HG03354 (cell line): ENCODE data around the gene SYCP3.
A peak's percentile ranks its signal among the peaks of the same experiment; 100 is the strongest.
"Not testable (repeated sequence)": the region's sequence is repeated elsewhere in the genome, so short reads cannot be mapped to it uniquely, and the experiment has no call there.

Experiments
- ATAC-seq: cut with Tn5 transposase; IDR thresholded peaks from one replicate; pipeline ENCODE4 v1.9.1; 2021; ENCODE audit warnings: mild to moderate bottlenecking; ENCODE audit not compliant: unreplicated experiment, poor library complexity, severe bottlenecking

Gene SYCP3

GRCh38 chr12:101761781-101762180 lies 22.5 kb upstream of the SYCP3 start:
- no peak for ATAC-seq

- ATAC-seq: no peak
Observed at GRCh38 chr12:101761350-101761749, 22.1 kb upstream of the SYCP3 start.

DNA sequence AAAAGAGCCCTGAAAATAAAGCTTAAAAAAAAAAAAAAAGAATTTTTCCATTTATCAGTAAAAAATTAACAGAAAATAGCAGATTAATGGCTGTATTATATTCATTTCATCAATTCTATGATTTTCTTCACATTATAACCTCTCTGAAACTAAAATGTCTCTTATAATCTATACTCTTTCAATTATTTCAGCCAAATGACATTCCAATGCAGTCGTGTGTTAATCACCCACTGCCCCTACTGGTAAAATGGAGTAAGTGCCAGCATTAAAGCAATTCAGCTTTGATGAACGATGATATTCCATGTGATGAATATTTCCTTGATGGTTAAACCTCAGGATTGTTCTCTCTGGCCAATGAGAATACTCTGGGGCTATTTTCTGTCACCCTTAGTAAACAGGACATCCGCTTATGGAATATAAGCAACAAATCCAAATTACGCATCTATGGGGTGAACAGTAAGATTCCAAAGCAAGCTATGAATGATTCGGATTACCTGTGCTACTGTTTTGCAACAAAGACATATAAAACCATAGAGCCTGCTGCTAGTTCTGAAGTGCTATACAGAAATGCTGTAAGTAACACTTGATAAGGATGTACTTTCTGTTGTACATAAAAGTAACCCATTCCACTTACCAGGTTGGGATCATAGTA lies 20.3 kb upstream of the SYCP3 start:
- ATAC-seq: peak; percentile 68

DNA sequence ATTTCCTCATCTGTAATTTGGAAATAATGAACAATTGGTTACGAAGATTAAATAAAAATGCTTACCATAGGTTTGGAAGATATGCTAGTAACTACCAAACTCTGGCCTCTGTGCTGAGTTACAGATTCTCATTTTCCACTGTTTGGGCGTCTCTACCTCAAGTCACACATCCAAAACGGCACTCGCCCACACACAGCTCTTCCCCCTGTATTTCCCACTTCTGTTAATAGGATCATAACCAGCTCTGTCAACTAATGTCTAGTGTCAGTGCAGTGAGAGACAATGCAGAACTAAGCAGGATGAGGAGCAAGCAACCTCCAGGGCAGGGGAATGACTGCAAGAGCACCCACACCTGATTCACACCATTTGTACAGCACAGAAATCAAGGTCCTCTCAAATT lies 10.9 kb upstream of the SYCP3 start:
- ATAC-seq: no peak

DNA sequence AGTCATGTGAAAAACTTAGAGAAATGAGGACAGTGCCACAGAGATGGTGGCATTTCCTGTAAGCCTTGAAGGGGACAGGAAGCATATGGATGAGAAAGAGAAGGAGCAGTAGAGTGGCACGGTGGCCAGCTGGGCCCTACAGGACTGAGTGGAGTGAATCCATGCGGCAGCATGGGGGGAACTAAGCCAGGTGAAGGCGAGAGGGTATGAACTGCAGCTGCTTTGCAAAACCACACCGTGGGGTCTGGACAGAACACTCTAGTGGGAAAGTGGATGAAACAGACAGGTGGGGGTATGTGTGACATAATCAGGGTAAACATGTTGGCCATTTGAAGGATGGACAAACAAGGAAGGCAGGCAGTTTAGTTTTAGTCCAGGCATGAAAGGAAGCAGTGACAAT lies 10.4 kb upstream of the SYCP3 start:
- ATAC-seq: no peak

GRCh38 chr12:101748907-101749306 lies 9.6 kb upstream of the SYCP3 start:
- ATAC-seq: no peak

- no peak for ATAC-seq
Observed at GRCh38 chr12:101747697-101748096, 8.4 kb upstream of the SYCP3 start.

DNA sequence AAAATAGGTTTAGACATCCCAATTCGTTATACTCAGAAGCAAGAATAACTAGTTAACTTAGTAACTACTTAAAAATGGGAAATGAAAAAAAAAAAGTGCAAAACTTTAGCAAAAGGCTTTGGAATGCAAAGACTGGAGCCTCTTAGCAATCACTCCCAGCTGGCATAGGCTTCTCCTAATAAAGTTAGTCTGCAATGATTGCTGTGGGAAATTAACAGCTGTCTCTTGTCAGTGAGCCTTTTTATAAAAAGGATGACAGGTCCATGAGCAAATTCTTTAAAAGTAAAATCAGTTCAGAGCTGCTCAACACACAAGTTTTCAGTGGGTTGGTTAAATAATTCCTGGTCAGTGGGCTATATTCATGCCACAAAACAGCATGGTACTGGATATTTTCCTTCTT lies 7.4 kb upstream of the SYCP3 start:
- ATAC-seq: no peak

DNA sequence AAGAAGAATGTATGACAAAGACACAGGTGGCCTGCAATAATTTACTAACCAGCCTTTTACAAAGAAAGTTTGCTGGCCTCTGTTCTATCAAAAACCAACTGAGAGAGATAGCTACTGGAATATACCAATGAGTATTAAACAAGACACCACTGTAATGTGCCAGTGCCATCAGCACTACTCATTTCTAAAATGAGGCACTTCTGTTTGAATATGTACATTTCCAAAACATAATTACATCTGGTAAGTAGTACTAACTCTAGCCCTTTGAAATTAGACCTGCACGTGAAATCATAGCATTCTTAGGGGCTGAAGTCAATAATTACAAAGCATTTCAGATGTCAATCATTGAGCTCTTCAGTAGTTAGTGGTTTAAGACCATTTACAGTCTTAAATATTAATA lies 6.9 kb upstream of the SYCP3 start:
- no peak for ATAC-seq

DNA sequence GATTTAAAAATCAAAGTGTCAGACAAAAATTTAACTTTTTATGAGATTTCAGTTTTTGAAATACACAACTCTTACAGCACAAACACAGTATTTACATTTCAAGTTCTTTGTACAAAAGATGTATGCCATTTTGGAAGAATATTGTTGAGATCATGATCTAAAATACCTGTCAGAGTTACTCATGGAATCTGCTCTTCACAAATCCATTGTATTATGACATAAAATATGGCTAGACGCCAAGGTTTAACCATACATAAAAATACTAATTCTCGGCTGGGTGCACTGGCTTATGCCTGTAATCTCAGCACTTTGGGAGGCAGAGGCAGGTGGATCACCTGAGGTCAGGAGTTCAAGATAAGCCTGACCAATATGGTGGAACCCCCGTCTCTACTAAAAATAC lies 6.2 kb upstream of the SYCP3 start:
- no peak for ATAC-seq

DNA sequence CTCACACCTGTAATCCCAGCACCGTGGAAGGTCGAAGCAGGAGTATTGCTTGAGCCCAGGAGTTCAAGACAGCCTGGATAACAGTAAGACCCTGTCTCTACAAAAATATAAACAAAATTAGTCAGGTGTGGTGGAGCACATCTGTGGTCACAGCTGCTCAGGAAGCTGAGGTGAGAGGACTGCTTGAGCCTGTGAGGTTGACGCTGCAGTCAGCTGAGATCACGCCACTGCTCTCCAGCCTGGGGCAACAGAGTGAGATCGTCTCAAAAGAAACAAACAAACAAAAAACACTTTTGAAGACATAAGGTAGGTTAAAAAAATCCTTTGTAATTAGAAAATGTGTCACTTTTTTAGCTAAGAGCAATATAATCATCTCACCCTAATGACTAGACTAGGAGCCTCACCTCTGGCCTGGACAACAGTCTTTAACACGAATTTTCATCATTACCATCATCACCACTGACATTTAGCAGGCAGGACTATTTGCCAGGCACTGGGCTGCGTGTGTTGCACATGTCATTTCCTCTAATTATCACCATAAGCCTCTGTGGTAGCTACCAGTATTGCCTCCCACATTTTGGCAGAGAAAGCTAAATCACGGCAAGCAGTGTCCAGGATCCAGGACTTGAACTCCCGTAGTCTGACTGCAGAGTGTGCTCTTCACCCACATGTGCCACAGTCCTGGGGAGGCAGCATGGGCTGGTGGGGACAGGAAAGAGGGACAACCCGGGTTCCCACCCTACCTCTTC lies 4.6 kb upstream of the SYCP3 start:
- peak; percentile 98 for ATAC-seq

DNA sequence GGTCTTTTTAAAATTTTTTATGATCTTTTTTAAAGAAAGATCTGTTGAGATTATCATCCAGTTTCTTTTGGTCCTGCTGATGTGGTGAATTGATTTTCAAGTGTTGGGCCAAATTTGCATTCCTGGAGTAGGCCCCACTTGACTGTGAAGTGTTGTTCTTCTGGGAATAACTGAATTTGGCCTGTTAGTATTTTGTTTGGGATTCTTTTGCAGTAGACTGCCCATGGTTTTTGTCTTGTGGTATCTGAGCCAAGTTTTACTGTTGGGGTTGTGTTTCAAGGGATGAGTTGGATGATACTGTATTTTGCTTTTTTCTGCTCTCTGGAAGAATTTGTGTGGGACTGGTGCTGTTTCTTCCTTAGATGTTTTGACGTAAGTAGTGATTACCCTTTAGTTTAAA lies 4.0 kb upstream of the SYCP3 start:
- ATAC-seq: peak; percentile 0

DNA sequence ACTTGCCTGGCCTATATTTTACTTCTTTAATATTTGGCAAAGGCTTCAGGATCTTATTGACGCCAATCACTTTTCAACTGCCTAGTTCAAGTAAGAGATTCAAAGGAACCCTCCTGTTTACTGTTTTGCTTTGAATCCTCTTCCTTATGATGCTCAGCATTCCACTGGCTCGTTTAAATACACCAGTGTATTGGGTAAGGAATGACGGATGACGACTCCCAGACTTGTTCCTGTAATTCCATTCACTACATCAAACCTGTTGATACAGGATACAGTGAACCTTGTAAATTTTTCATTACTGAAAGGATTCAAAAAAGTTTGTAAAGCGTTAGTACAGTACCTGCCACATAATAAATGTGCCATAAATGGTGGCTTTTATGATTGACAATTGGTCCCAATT lies 1.7 kb upstream of the SYCP3 start:
- ATAC-seq: no peak

- ATAC-seq: no peak
Observed at GRCh38 chr12:101740566-101740965, 1.3 kb upstream of the SYCP3 start.

GRCh38 chr12:101737476-101737875 lies 1.8 kb downstream of the SYCP3 start:
- no peak for ATAC-seq

DNA sequence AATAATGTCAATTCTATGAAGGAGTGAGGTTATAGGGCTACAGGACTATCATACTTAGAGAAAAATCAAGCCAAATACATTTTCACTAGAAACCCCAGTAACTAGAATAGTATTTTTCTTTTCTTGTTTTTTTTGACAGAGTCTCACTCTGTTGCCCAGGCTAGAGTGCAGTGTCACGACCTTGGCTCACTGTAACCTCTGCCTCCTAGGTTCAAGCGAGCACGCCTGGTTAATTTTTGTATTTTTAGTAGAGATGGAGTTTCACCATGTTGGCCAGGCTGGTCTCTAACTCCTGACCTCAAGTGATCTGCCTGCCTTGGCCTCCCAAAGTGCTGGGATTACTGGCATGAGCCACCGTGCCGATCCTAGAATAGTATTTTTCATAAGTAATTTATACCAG lies 4.8 kb downstream of the SYCP3 start:
- not testable (repeated sequence) for ATAC-seq

GRCh38 chr12:101733166-101733565 lies 6.1 kb downstream of the SYCP3 start:
- ATAC-seq: no peak

DNA sequence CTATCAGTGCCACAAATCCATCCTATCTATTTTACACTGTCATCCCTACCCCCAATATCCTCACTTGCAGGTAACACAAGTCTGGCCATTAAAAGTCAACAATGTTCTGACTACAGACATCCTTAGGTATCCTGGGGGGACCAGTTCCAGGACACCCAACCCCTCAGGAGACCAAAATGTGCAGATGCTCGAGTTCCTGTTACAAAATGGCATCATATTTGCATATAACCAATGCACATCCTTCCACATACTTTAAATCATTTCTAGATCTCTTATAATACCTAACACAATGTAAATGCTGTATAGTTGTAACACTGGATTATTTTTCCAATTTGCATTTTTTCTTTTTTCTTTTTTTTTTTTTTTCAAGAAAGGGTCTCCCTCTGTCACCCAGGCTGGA lies 6.9 kb downstream of the SYCP3 start:
- ATAC-seq: no peak

GRCh38 chr12:101729842-101730241 lies 9.4 kb downstream of the SYCP3 start:
- ATAC-seq: no peak

GRCh38 chr12:101727098-101727497 lies 12.2 kb downstream of the SYCP3 start:
- no peak for ATAC-seq

DNA sequence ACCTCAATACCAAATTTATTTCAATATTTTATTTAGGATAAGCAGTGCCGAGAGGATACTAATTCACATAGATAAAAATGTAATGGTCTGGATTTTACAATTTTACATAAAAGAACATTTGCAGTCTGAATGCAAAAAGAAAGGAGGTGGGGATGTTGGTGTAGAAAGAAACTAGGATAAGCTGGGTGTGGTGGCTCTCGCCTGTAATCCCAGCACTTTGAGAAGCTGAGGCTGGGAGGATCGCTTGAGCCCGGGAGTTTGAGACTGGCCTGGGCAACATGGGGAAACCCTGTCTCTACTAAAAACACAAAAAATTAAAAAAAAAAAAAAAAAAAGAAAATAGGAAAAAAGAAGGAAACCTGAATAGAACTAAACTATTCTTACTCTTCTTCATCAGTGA lies 16.9 kb downstream of the SYCP3 start:
- no peak for ATAC-seq

DNA sequence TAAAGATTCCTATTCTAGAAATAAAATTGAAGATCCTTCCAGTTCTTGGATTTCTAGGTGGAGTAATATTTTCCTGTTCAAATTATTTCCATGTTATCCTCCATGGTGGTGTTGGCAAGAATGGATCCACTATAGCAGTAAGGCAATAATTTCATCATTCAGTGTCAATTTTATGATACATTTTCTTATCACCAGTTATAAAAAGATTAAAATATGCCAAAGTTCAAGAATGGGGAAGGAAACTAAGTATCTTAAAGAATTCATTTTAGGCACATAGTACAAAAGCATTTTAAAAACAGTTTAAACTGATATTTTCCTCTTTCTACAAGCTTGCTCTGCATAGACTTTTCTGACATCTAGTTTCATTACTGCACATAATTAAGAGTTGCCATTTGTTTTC lies 19.1 kb downstream of the SYCP3 start:
- ATAC-seq: no peak
